HCT116 (cell line): ENCODE measurements around the gene ATG10. TPM values are rescaled to one million over a fixed set of nuclear protein-coding genes. Genes with fewer than 3 reads are reported as not detected.

ENCODE experiments used
- ATAC-seq: fragments of 200-7000 bp; cut with Tn5 transposase; 2 replicates; pipeline ENCODE4 v1.9.1; 2020; ENCODE audit warnings: mild to moderate bottlenecking, moderate library complexity
- BruUV-seq: library from RNA; stranded (reverse); fragments of 400-500 nt; replicated peaks from 2 replicates; lab custom pipeline; 2021; lab: Mats Ljungman, UMichigan
- CTCF ChIA-PET: fragments of 300-600 bp; sonication (Branson Sonifier 250); formaldehyde crosslinking; loops from one replicate; lab custom pipeline; 2021; ENCODE audit warnings: antibody characterized with exemption; lab: Charles Lee
- POLR2A ChIA-PET: fragments of 300-600, 350-600 bp; sonication (Branson Sonifier 250); formaldehyde crosslinking; loops from one replicate; lab custom pipeline; 2021; ENCODE audit warnings: antibody characterized with exemption; lab: Charles Lee
- RAD21 ChIA-PET, 2 experiments: fragments of 300-600 bp; sonication (Branson Sonifier 250); formaldehyde crosslinking; loops; one replicate each; lab custom pipeline; 2023; ENCODE audit warnings: low total read pairs in 2 of 2; ENCODE audit not compliant: uncharacterized antibody in 2 of 2, unreplicated experiment in 2 of 2, low non-redundant PET in 1 of 2; lab: Charles Lee
- DNase-seq: peaks from one replicate; pipeline ENCODE4 v3.0.0-alpha.2; 2010; ENCODE audit warnings: low read depth, low spot score
- H2AFZ ChIP-seq: fragments of 200-600 bp; shearing (Covaris generic), sonication (generic); 2 replicates; pipeline ENCODE4 v1.6.1; 2017; ENCODE audit warnings: low read depth, mixed run types, mixed read lengths, antibody characterized with exemption, low read length; ENCODE audit not compliant: poor library complexity, severe bottlenecking
- H3K27ac ChIP-seq: 2 replicates; pipeline ENCODE4 v1.5.1; 2012; ENCODE audit warnings: low read depth, low read length
- H3K27me3 ChIP-seq: fragments of 200-600 bp; sonication (generic); 2 replicates; pipeline ENCODE4 v1.6.1; 2016; ENCODE audit warnings: mixed run types, low read length, mixed read lengths; ENCODE audit not compliant: insufficient read depth
- H3K36me3 ChIP-seq, 2 experiments: fragments of 200-500 bp in 1 of 2; fragments of 200-600 bp in 1 of 2; sonication (Bioruptor generic) in 1 of 2; sonication (generic) in 1 of 2; 2 replicates each; pipeline versions ENCODE4 v1.5.1 to v1.6.1; 2014 to 2016; ENCODE audit warnings: low read length in 2 of 2, inconsistent platforms in 1 of 2, mixed read lengths in 1 of 2, mixed run types in 1 of 2; ENCODE audit not compliant: insufficient read depth in 2 of 2, control insufficient read depth in 1 of 2
- H3K4me1 ChIP-seq, 2 experiments: fragments of 200-600 bp in 1 of 2; sonication (generic) in 1 of 2; 2 replicates each; pipeline versions ENCODE4 v1.5.1 to v1.6.1; 2012 to 2017; ENCODE audit warnings: low read length in 2 of 2, inconsistent platforms in 1 of 2, mild to moderate bottlenecking in 1 of 2, mixed read lengths in 1 of 2, mixed run types in 1 of 2, moderate library complexity in 1 of 2; ENCODE audit not compliant: insufficient read depth in 2 of 2, control insufficient read depth in 1 of 2
- H3K4me2 ChIP-seq: fragments of 200-600 bp; sonication (generic); 2 replicates; pipeline ENCODE4 v1.6.1; 2017; ENCODE audit warnings: mixed run types, low read length, mixed read lengths
- H3K4me3 ChIP-seq, 2 experiments: fragments of 200-600 bp in 1 of 2; sonication (generic) in 1 of 2; replicated peaks in 1 of 2; 2 replicates each; pipeline ENCODE4 v1.5.1; 2011 to 2016; ENCODE audit warnings: low read length in 2 of 2, control low read depth in 1 of 2, low read depth in 1 of 2, mild to moderate bottlenecking in 1 of 2, mixed read lengths in 1 of 2, mixed run types in 1 of 2
- H3K79me2 ChIP-seq: fragments of 200-600 bp; sonication (generic); 2 replicates; pipeline ENCODE4 v1.6.1; 2017; ENCODE audit warnings: mild to moderate bottlenecking, mixed run types, low read length, moderate library complexity, mixed read lengths; ENCODE audit not compliant: insufficient read depth
- H3K9ac ChIP-seq: fragments of 200-600 bp; sonication (generic); 2 replicates; pipeline ENCODE4 v1.6.1; 2016; ENCODE audit warnings: low read length, mixed read lengths
- H3K9me2 ChIP-seq: fragments of 200-600 bp; sonication (generic), shearing (Covaris generic); 2 replicates; pipeline ENCODE4 v1.6.1; 2017; ENCODE audit warnings: mixed run types, mild to moderate bottlenecking, moderate library complexity; ENCODE audit not compliant: insufficient read depth
- H3K9me3 ChIP-seq, 2 experiments: fragments of 200-500 bp in 1 of 2; fragments of 200-600 bp in 1 of 2; sonication (Bioruptor generic) in 1 of 2; sonication (generic) in 1 of 2; 2 replicates each; pipeline ENCODE4 v1.6.1; 2014 to 2017; ENCODE audit warnings: low read length in 2 of 2, mixed read lengths in 2 of 2, inconsistent platforms in 1 of 2, low read depth in 1 of 2, mild to moderate bottlenecking in 1 of 2, mixed run types in 1 of 2, moderate library complexity in 1 of 2; ENCODE audit not compliant: control insufficient read depth in 1 of 2, insufficient read depth in 1 of 2
- H4K20me1 ChIP-seq: fragments of 200-600 bp; sonication (generic), shearing (Covaris generic); 2 replicates; pipeline ENCODE4 v1.6.1; 2017; ENCODE audit warnings: mixed run types, mild to moderate bottlenecking, moderate library complexity; ENCODE audit not compliant: insufficient read depth
- POLR2A ChIP-seq: IDR thresholded peaks from 2 replicates; pipeline ENCODE4 v1.7.0; 2011; ENCODE audit warnings: borderline replicate concordance; ENCODE audit not compliant: insufficient read depth, insufficient read length; ENCODE audit errors: extremely low read depth
- POLR2AphosphoS5 ChIP-seq: IDR thresholded peaks from 2 replicates; pipeline ENCODE4 v1.6.1; 2011; ENCODE audit warnings: mild to moderate bottlenecking, low read depth, low read length, moderate library complexity
- SIN3A ChIP-seq: IDR thresholded peaks from 2 replicates; pipeline ENCODE4 v1.6.1; 2012; ENCODE audit warnings: low read depth
- YY1 ChIP-seq: IDR thresholded peaks from 2 replicates; pipeline ENCODE4 v1.6.1; 2011; ENCODE audit warnings: low read length, low read depth, moderate library complexity, mild to moderate bottlenecking; ENCODE audit not compliant: insufficient replicate concordance; ENCODE audit errors: extremely low read depth
- ZFX ChIP-seq: fragments of 450-650 bp; IDR thresholded peaks from 2 replicates; pipeline ENCODE4 v1.6.1; 2017
- intact Hi-C: fragments of 100-400 bp; cut with micrococcal nuclease; formaldehyde crosslinking; loops from 2 replicates; pipeline ENCODE4 v1.10.0; 2022
- total RNA-seq: library from RNA; stranded (reverse); gene quantifications from one replicate; pipeline ENCODE4 v1.2.1, GENCODE V29; 2021; ENCODE audit not compliant: unreplicated experiment
- TF ChIP-seq, protein P1 (sequence below), 3 experiments: fragments of 200-600 bp in 1 of 3; sonication (generic) in 1 of 3; IDR thresholded peaks in 2 of 3; conservative IDR thresholded peaks in 1 of 3; 2 replicates each; pipeline ENCODE4 v1.5.1; 2012 to 2017; ENCODE audit warnings: low read depth in 2 of 3, low read length in 2 of 3, antibody characterized with exemption in 1 of 3, borderline replicate concordance in 1 of 3, control low read depth in 1 of 3, mild to moderate bottlenecking in 1 of 3, mixed read lengths in 1 of 3, mixed run types in 1 of 3, moderate library complexity in 1 of 3; ENCODE audit not compliant: insufficient read depth in 1 of 3

Gene ATG10
- total RNA-seq, 1 experiment from 2014 or later, result 9.4 TPM

DNA sequence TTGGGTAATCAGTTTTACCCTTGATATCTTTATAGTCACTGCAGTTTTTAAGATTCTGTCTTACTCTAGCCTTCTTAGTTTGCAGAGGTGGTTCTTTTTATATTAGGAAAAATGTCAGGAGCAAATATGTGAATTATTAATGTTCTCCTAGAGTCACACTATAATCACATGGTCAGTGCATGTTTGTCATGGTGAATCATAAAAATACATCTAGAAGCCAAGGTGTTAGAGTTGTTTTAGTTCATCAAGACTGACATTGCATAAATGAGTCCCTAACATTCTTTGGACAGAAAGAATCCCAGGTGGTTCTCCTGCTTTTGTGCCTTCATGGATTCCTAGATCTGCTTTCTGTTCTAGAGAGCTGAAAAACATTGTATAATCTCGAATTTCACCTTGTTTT is 22.9 kb downstream of the ATG10 start:
- ATAC-seq, result no peak

DNA sequence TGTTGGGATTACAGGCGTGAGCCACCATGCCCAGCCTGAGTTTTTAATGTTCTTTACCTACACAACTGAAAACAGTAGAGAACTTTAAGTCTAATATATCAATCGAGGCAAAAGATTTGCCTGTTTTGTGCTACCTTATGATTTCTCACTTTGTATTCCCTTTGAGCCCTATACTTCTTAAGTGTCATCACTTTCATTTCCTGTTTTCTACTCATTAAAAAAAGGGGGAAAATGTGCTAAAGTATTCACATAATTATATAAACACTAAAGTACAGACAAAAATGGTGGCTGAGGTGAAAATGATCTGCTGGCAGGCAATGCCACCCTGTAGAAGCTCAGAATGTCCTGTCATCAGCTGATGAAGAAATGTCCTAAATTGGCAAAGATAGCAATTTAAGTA is 23.6 kb downstream of the ATG10 start:
- ChIA-PET RAD21 (no interaction called here), POLR2A (no interaction called here), CTCF (no interaction called here)
- DNase-seq (no peak), ATAC-seq (no peak)
- Histone ChIP-seq H3K4me1 (no peaks in the 10 kb centered on the region), H3K4me2 (no peak overlapping the region), H3K9ac (no peak overlapping the region), H3K4me3 (no peak overlapping the region), H2AFZ (no peak overlapping the region), H3K9me3 (no peaks in the 10 kb centered on the region), H4K20me1 (no peaks in the 10 kb centered on the region), H3K9me2 (no peaks in the 10 kb centered on the region), H3K36me3 (0 out of 4 replicates have a peak, but pooled peaks cover 0 to 4% of the 10 kb centered on the region in 2 experiments), H3K79me2 (no peaks in the 10 kb centered on the region), H3K27me3 (no peaks in the 10 kb centered on the region), H3K27ac (no peak overlapping the region)
- intact Hi-C loops, result no loop called here
- TF ChIP-seq, protein P1, sequence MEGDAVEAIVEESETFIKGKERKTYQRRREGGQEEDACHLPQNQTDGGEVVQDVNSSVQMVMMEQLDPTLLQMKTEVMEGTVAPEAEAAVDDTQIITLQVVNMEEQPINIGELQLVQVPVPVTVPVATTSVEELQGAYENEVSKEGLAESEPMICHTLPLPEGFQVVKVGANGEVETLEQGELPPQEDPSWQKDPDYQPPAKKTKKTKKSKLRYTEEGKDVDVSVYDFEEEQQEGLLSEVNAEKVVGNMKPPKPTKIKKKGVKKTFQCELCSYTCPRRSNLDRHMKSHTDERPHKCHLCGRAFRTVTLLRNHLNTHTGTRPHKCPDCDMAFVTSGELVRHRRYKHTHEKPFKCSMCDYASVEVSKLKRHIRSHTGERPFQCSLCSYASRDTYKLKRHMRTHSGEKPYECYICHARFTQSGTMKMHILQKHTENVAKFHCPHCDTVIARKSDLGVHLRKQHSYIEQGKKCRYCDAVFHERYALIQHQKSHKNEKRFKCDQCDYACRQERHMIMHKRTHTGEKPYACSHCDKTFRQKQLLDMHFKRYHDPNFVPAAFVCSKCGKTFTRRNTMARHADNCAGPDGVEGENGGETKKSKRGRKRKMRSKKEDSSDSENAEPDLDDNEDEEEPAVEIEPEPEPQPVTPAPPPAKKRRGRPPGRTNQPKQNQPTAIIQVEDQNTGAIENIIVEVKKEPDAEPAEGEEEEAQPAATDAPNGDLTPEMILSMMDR (IDR thresholded peaks at IDR 0.05 in 2 of 3, conservative IDR thresholded peaks at IDR 0.05 in 1 of 3; ENCODE audit: borderline replicate concordance in 1 of 3, insufficient read depth in 1 of 3, low read depth in 2 of 3, low read length in 2 of 3), result no peak
- TF ChIP-seq POLR2A (no peak), YY1 (no peak), POLR2AphosphoS5 (no peak), SIN3A (no peak)
- BruUV-seq, result no TSS peak

More for the DNA sequence above, 22.9 kb downstream of the ATG10 start:
- Histone ChIP-seq H4K20me1 (no peaks in the 10 kb centered on the region), H3K4me2 (no peak overlapping the region), H2AFZ (no peak overlapping the region), H3K36me3 (0 out of 4 replicates have a peak, but pooled peaks cover 0 to 4% of the 10 kb centered on the region in 2 experiments), H3K4me1 (no peaks in the 10 kb centered on the region), H3K79me2 (no peaks in the 10 kb centered on the region), H3K9me3 (no peaks in the 10 kb centered on the region), H3K9ac (no peak overlapping the region), H3K27ac (no peak overlapping the region), H3K4me3 (no peak overlapping the region), H3K9me2 (no peaks in the 10 kb centered on the region), H3K27me3 (no peaks in the 10 kb centered on the region)
- ChIA-PET CTCF (no interaction called here), RAD21 (no interaction called here), POLR2A (no interaction called here)
- intact Hi-C loops, result no loop called here
- no peak for TF ChIP-seq ZFX
- no peak for DNase-seq
- BruUV-seq, result no TSS peak
